ENCODE data around the gene NKG7.

NKG7 gene

GRCh38 chr19:51337141-51337860, 35.2 kb downstream of the NKG7 start:
- DNase-seq (ENCODE audit: low read depth), result no peak

- no peak for DNase-seq (ENCODE audit: low read depth)
Observed at GRCh38 chr19:51333836-51334460, 38.5 kb downstream of the NKG7 start.

GRCh38 chr19:51331716-51332115, 40.7 kb downstream of the NKG7 start:
- DNase-seq (ENCODE audit: low read depth), result no peak

GRCh38 chr19:51331193-51331592, 41.3 kb downstream of the NKG7 start:
- no peak for DNase-seq (ENCODE audit: low read depth)

- DNase-seq (ENCODE audit: low read depth), result no peak
Observed at GRCh38 chr19:51330366-51330765, 42.1 kb downstream of the NKG7 start.

- no peak for DNase-seq (ENCODE audit: low read depth)
Observed at GRCh38 chr19:51329411-51329810, 43.0 kb downstream of the NKG7 start.

GRCh38 chr19:51327066-51328001, 45.1 kb downstream of the NKG7 start:
- peak; percentile 29 for DNase-seq (ENCODE audit: low read depth)

- DNase-seq (ENCODE audit: low read depth), result no peak
Observed at GRCh38 chr19:51326216-51327065, 46.0 kb downstream of the NKG7 start.

GRCh38 chr19:51325161-51325976, 47.1 kb downstream of the NKG7 start:
- no peak for DNase-seq (ENCODE audit: low read depth)

- DNase-seq (ENCODE audit: low read depth), result no peak
Observed at GRCh38 chr19:51324167-51324481, 48.3 kb downstream of the NKG7 start.

- no peak for DNase-seq (ENCODE audit: low read depth)
Observed at GRCh38 chr19:51323481-51324166, 48.8 kb downstream of the NKG7 start.

GRCh38 chr19:51321799-51322198, 50.7 kb downstream of the NKG7 start:
- no peak for DNase-seq (ENCODE audit: low read depth)

Measured in T follicular helper cell (primary cell).